DMS79 treated with DMSO at 0.1 percent for 48 hours (cell line): ENCODE data around the gene LAMA2.

ENCODE experiments used
- DNase-seq: peaks from one replicate; lab custom pipeline; 2025; lab: John Stamatoyannopoulos, UW

The LAMA2 gene

DNA sequence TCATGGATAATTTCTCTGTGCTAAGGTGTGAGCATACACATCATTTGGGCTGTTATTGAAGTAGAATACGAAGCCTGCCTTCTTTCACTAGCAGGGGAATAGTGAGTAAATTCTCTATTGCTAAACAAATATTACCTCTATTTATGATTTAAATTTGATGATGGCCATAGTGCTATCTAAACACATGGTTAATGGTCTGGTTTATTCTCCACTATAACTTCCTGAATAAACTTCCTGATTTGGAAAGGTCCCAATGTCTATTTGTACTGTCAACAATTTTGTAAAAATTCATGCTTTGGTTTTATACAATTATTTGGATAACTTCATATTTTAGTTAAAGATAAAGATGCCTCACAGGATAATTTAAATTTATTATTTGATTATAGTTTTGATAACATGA is 426.2 kb downstream of the LAMA2 start:
- no peak for DNase-seq

- no peak for DNase-seq
These were observed 429.9 kb downstream of the LAMA2 start for GRCh38 chr6:129312880-129313279.

- no peak for DNase-seq
These were observed 431.6 kb downstream of the LAMA2 start for GRCh38 chr6:129314575-129314974.

- no peak for DNase-seq
These were observed 435.2 kb downstream of the LAMA2 start for GRCh38 chr6:129317931-129318820.

- DNase-seq: no peak
These were observed 438.0 kb downstream of the LAMA2 start for GRCh38 chr6:129320892-129321291.

- DNase-seq: no peak
These were observed 438.4 kb downstream of the LAMA2 start for GRCh38 chr6:129321303-129321702.

DNA sequence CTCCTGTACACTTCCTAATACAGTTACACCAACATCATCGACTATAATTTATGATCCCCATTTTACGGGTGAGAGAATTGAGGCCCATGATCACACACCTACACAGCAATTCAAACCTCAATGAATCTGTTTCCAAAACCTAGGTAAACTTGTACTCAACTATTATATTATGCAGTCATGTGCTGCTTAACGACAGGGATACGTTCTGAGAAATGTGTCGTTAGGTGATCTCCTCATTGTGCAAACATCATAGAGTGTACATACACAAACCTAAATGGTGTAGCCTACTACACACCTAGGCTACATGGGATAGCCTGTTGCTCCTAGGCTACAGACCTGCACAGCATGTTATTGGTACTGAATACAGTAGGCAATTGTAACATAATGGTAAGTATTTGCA is 441.4 kb downstream of the LAMA2 start:
- no peak for DNase-seq

- DNase-seq: no peak
These were observed 446.7 kb downstream of the LAMA2 start for GRCh38 chr6:129329678-129330077.

- DNase-seq: no peak
These were observed 448.7 kb downstream of the LAMA2 start for GRCh38 chr6:129331450-129332138.

DNA sequence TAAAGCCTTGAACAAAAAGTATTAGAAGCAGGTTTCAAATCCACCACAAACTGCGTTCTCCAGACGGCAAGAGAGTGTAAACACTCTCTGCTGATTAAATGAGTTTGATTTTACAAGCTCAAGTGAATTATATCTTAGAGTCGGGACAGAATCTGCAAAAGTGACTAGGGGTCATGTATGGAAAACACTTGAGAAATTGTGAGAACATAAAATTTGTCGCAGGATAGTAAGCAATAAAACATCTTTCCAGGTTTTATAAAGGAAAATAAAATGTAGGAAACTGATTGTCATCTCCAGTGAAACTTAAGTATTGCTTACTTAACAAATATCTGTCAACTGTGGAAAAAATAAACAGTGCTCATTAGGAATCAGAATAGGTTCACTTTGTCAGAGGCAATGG is 452.9 kb downstream of the LAMA2 start:
- DNase-seq: no peak

DNA sequence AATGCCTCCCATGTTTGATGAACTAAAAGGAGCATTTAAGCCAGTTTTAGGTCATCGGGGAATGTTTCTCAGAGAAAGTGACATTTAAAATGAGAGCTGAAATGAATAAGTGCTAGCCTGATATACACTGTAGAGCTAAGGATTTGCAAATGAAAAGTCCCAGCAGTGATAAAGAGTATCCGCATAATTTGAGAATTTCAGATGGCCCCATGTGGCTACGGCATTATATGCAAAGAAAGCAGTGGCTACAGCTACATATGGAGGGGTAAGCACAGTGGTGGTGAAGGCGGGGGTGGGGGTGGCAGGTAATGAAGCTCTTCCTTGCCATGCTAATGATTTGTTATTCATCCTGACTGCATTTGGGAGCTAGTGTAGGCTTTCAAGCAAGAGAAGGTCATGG is 455.7 kb downstream of the LAMA2 start:
- DNase-seq: no peak

DNA sequence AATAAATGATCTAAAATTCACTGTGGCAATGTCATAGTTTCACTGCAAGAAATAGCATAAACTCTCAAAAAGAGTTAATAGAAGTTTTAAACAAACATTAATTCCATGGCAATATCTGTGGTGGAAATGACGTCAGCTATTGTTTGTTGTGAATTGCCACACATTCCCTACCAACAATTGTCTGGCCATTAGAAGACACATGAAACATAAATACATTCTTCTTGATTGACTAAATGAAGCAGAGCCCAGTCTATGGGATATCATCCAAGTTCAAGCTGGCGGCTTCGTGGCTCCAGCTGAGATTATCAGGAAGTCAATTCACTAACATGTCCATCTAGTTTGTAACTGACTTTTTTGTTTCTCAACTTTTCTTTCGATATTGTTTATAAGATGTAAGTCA is 458.0 kb downstream of the LAMA2 start:
- DNase-seq: no peak

DNA sequence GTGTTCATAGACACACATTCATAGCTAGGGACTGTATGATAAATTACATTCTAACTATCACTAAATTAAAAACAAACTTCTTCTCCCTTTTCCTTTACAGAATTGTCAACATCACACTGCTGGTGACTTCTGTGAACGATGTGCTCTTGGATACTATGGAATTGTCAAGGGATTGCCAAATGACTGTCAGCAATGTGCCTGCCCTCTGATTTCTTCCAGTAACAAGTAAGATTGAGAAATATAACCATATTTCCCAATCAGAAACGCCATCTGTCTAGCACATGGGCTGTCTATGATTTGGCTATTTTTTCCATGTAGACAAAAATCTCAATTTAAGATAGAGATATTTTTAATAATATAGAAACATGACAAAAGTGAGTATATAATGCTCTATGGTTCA is 459.3 kb downstream of the LAMA2 start:
- DNase-seq: no peak

- no peak for DNase-seq
These were observed 459.9 kb downstream of the LAMA2 start for GRCh38 chr6:129342796-129343195.

GRCh38 chr6:129344379-129344778 is 461.4 kb downstream of the LAMA2 start:
- no peak for DNase-seq

DNA sequence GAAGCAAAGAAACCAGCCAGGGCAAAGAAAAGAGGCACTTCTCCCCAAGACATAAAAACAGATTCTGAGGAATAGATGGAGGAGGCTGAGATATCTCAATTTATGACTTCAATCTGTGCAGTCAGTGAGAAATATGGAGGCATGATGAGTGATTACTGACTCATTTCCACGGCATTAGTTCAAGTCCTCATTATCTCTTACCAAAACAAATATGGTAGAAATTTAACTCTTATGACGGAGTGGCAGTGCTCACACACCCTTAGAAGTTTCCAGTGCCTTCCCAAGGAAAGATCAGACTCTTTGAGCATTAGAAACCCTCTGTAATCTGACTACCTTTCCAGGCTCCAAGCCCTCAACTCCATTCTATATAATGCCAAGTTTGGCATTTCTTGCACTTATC is 463.0 kb downstream of the LAMA2 start:
- DNase-seq: no peak

- no peak for DNase-seq
These were observed 464.0 kb downstream of the LAMA2 start for GRCh38 chr6:129346964-129347363.

DNA sequence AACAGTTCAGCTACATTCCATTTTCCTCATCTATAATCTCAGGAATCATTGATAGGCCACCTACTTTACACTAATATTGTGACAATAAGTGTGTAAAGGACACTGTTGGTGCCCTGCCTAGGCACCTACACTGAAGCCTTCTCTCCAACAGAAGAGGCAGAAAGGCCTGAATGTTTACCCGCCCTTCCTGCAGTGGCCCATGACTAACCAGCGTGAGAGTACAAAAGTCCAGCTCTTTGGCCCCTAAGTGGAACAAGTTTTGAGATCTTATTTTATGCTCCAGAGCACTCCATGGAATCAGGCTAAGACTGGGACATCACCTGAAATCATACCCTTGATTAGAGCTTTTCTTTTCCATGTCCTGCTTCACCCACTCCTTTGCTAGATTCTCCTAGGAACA is 467.3 kb downstream of the LAMA2 start:
- DNase-seq: no peak

DNA sequence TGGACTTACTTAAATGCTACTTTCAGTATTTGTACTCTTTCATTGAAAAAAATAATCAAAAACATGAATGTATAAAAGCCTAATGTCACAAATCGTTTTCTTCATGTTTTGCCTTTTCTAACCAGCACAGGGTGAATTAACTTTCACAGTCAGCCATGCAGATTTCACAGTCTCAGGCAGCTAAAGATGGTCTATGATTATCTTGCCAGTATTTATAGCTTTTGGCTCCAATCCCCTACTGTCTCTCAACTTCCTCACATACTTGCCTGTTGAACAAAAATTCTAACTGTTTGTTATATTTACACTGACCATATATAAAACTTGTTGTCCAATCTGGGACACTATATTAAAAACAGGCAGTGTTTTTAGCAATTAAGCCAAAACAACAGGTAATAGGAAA is 468.9 kb downstream of the LAMA2 start:
- DNase-seq: no peak

DNA sequence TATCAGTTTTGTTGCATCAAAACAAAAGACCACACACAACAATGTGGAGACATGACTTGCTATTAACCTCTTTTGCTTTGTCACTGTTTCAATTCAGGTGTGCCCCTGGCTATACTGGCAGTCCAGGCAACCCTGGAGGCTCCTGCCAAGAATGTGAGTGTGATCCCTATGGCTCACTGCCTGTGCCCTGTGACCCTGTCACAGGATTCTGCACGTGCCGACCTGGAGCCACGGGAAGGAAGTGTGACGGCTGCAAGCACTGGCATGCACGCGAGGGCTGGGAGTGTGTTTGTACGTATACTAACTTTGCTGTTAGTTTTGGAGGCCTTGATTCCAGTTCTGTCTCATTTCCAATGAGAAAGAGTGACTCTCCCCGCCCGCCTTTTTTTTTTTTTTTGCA is 470.1 kb downstream of the LAMA2 start:
- DNase-seq: no peak

DNA sequence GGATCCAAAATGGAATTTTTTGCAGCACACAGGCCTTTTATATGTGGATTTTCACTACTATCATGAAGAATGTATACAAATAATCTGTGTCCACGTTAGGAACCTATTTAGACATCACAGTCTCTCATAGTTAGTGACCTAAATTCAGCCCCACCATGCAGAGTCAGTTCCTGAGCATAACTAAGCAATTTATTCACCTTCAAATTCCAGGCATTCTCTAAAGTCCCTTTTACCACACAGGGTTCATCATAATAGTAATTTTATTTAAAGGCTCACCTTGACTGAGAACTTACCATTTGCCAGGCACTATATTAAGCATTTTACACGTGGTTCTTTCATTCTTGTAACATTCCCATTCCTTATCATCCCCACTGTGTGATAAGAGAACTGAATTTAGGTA is 473.2 kb downstream of the LAMA2 start:
- no peak for DNase-seq

GRCh38 chr6:129359811-129360681 is 477.1 kb downstream of the LAMA2 start:
- no peak for DNase-seq

DNA sequence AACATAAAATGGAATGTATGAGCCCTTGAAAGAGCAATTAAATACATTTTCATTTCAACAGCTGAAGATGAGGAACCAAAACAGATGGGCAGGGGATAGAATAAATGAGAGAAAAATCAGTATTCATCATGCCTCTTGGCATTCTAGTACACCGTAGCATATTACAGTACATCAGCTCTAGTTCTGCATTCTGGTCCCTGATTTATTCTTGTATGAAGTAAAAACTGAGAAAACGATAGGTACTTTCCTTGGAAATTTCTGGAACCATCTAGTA is 477.7 kb downstream of the LAMA2 start:
- DNase-seq: no peak
